A549 (cell line): ENCODE results near the gene NEK4. TPM values are rescaled to one million over a fixed set of nuclear protein-coding genes. Genes with fewer than 3 reads are reported as not detected.

Experiments
- ATAC-seq, 2 experiments: fragments of 200-7000 bp in 1 of 2; fragments of >200 bp in 1 of 2; cut with Nextera tagmentation in 1 of 2; cut with Tn5 transposase in 1 of 2; 3 replicates each; pipeline versions ENCODE4 v1.8.0 to v1.9.1; 2018 to 2020; ENCODE audit warnings: mild to moderate bottlenecking in 1 of 2, moderate library complexity in 1 of 2
- CTCF ChIA-PET: fragments of 300-600 bp; sonication (Branson Sonifier 250); formaldehyde crosslinking; extraction: SDS; loops from one replicate; lab custom pipeline; 2021; ENCODE audit warnings: antibody characterized with exemption, inconsistent platforms; lab: Yijun Ruan, JAX
- POLR2A ChIA-PET: fragments of 350-600 bp; formaldehyde crosslinking; extraction: SDS; loops from one replicate; lab custom pipeline; 2021; ENCODE audit warnings: antibody characterized with exemption, inconsistent platforms; lab: Yijun Ruan, JAX
- DNase-seq, 2 experiments: peaks; one replicate each; pipeline versions ENCODE4 v3.0.0 to v3.0.0-alpha.2; 2011 to 2016; ENCODE audit warnings: low read depth in 1 of 2, low spot score in 1 of 2
- FAIRE-seq: peaks from 2 replicates; lab custom pipeline; 2011; peaks lifted over from hg19 to GRCh38; lab: Jason Lieb, UNC
- H3K27ac ChIP-seq, 2 experiments: fragments of >200 bp; sonication (Bioruptor Twin); formaldehyde crosslinking; 3 replicates each; pipeline ENCODE4 v1.5.1; 2016 to 2017
- H3K4me1 ChIP-seq: fragments of >200 bp; sonication (Bioruptor Twin); formaldehyde crosslinking; 3 replicates; pipeline ENCODE4 v1.6.1; 2016
- H3K4me2 ChIP-seq: fragments of >200 bp; sonication (Bioruptor Twin); formaldehyde crosslinking; 3 replicates; pipeline ENCODE4 v1.6.1; 2016
- H3K4me3 ChIP-seq: fragments of >200 bp; sonication (Bioruptor Twin); formaldehyde crosslinking; 3 replicates; pipeline ENCODE4 v1.5.1; 2016
- H3K9me3 ChIP-seq: fragments of >200 bp; sonication (Bioruptor Twin); formaldehyde crosslinking; 3 replicates; pipeline ENCODE4 v1.6.1; 2016
- BHLHE40 ChIP-seq: IDR thresholded peaks from 2 replicates; pipeline ENCODE4 v1.6.1; 2012; ENCODE audit warnings: low read depth, low read length, inconsistent platforms
- CBX8 ChIP-seq: fragments of 200-600 bp; sonication (generic); IDR thresholded peaks from 2 replicates; pipeline ENCODE4 v1.6.1; 2016
- CHD4 ChIP-seq: fragments of 200-600 bp; sonication (generic); IDR thresholded peaks from 2 replicates; pipeline ENCODE4 v1.6.1; 2016; ENCODE audit warnings: antibody characterized with exemption, mild to moderate bottlenecking, borderline replicate concordance
- E2F6 ChIP-seq: IDR thresholded peaks from 2 replicates; pipeline ENCODE4 v1.6.1; 2012; ENCODE audit warnings: low read depth, borderline replicate concordance
- FOXS1 ChIP-seq: fragments of 250-450 bp; sonication (Bioruptor Pico); IDR thresholded peaks from 2 replicates; pipeline ENCODE4 v1.5.0; 2020; ENCODE audit warnings: mild to moderate bottlenecking, moderate library complexity
- HDAC2 ChIP-seq: fragments of 200-600 bp; sonication (generic); IDR thresholded peaks from 2 replicates; pipeline ENCODE4 v1.6.1; 2016
- HOXB13 ChIP-seq: fragments of 250-450 bp; sonication (Bioruptor Pico); IDR thresholded peaks from 2 replicates; pipeline ENCODE4 v1.5.0; 2020; ENCODE audit warnings: low read depth, mild to moderate bottlenecking, moderate library complexity
- HOXB5 ChIP-seq: fragments of 250-450 bp; sonication (Bioruptor Pico); IDR thresholded peaks from 2 replicates; pipeline ENCODE4 v1.5.0; 2020; ENCODE audit warnings: mild to moderate bottlenecking, moderate library complexity
- MAFK ChIP-seq: fragments of 450-650 bp; IDR thresholded peaks from 2 replicates; pipeline ENCODE4 v1.6.1; 2014; ENCODE audit not compliant: partially characterized antibody
- POLR2A ChIP-seq: IDR thresholded peaks from 2 replicates; pipeline ENCODE4 v1.6.1; 2012; ENCODE audit warnings: mild to moderate bottlenecking, low read length
- RAD21 ChIP-seq, 2 experiments: fragments of >200 bp in 1 of 2; sonication (Bioruptor Twin) in 1 of 2; formaldehyde crosslinking in 1 of 2; IDR thresholded peaks in 1 of 2; conservative IDR thresholded peaks in 1 of 2; 2 replicates in 1 of 2; 3 replicates in 1 of 2; pipeline ENCODE4 v1.6.1; 2012 to 2018; ENCODE audit warnings: inconsistent platforms in 1 of 2
- RARB ChIP-seq: fragments of 250-450 bp; sonication (Bioruptor Pico); IDR thresholded peaks from 2 replicates; pipeline ENCODE4 v1.8.0; 2021; ENCODE audit warnings: mild to moderate bottlenecking, moderate library complexity
- RCOR1 ChIP-seq: fragments of 150-350 bp; IDR thresholded peaks from 2 replicates; pipeline ENCODE4 v1.6.1; 2014; ENCODE audit warnings: antibody characterized with exemption, low read length, low read depth
- RFX5 ChIP-seq: fragments of 450-650 bp; IDR thresholded peaks from 2 replicates; pipeline ENCODE4 v1.7.1; 2014; ENCODE audit warnings: antibody characterized with exemption, mild to moderate bottlenecking, moderate library complexity
- SMC3 ChIP-seq: fragments of >200 bp; sonication (Bioruptor Twin); formaldehyde crosslinking; IDR thresholded peaks from 3 replicates; pipeline ENCODE4 v1.6.1; 2018; ENCODE audit warnings: inconsistent platforms
- SREBF2 ChIP-seq: fragments of 450-650 bp; IDR thresholded peaks from 2 replicates; pipeline ENCODE4 v1.6.1; 2014; ENCODE audit warnings: mild to moderate bottlenecking, moderate library complexity
- TFCP2L1 ChIP-seq: fragments of 250-450 bp; sonication (Bioruptor Pico); IDR thresholded peaks from 2 replicates; pipeline ENCODE4 v1.5.0; 2021; ENCODE audit warnings: mild to moderate bottlenecking
- ZC3H11A ChIP-seq: fragments of 450-650 bp; IDR thresholded peaks from 2 replicates; pipeline ENCODE4 v1.6.1; 2014; ENCODE audit warnings: antibody characterized with exemption, mild to moderate bottlenecking
- ZNF302 ChIP-seq: fragments of 250-450 bp; sonication (Bioruptor Pico); IDR thresholded peaks from 2 replicates; pipeline ENCODE4 v1.9.0; 2021; ENCODE audit warnings: inconsistent platforms, mild to moderate bottlenecking, moderate library complexity
- WGBS: methylation state at CpG from one replicate; pipeline ENCODE4 v1.1.6; 2017; ENCODE audit errors: missing lambda C conversion rate; 5-methylcytosine and 5-hydroxymethylcytosine counted together
- polyA plus RNA-seq, 4 experiments: library from polyadenylated mRNA; depleted of rRNA in 3 of 4; stranded (reverse); fragments of >200 nt; fragmentation: RNase III in 1 of 4; extraction: RNeasy Plus Mini Kit Qiagen cat#74134 plus additional on column Dnase treatment in 1 of 4; gene quantifications; 2 replicates in 3 of 4; 3 replicates in 1 of 4; pipeline ENCODE4 v1.2.3, GENCODE V29; 2011 to 2017
- TF ChIP-seq, protein P1 (sequence below): fragments of >200 bp; sonication (Bioruptor Twin); formaldehyde crosslinking; IDR thresholded peaks from 3 replicates; pipeline ENCODE4 v1.5.1; 2016
- TF ChIP-seq, protein P2 (sequence below): IDR thresholded peaks from 2 replicates; pipeline ENCODE4 v1.6.1; 2012
- TF ChIP-seq, protein P3 (sequence below): IDR thresholded peaks from 2 replicates; pipeline ENCODE4 v1.6.1; 2012

Gene NEK4
- polyA plus RNA-seq, 2 of the 4 experiments (the other 2 are of a cell fraction), result 12.1 to 19.4 TPM

GRCh38 chr3:52742418-52743041 lies 28.2 kb downstream of the NEK4 start:
- DNase-seq (peak; percentile 31 to 33), FAIRE-seq (no peak), ATAC-seq (peak; percentile 66 to 83; a peak in 3 of 6 replicates)
- H3K9me3 ChIP-seq, result no peaks in the 10 kb centered on the region
- 66% methylated on average over 3 of the region's 3 CpGs for WGBS
- TF ChIP-seq BHLHE40 (no peak), POLR2A (no peak), SMC3 (peak; percentile 43; the same call in 2 of the 3 replicates), RAD21 (conservative IDR thresholded peaks at IDR 0.05 in 1 of 2, IDR thresholded peaks at IDR 0.05 in 1 of 2) (peak; percentile 56 to 68), RCOR1 (no peak), HDAC2 (no peak)
- TF ChIP-seq, protein P1, sequence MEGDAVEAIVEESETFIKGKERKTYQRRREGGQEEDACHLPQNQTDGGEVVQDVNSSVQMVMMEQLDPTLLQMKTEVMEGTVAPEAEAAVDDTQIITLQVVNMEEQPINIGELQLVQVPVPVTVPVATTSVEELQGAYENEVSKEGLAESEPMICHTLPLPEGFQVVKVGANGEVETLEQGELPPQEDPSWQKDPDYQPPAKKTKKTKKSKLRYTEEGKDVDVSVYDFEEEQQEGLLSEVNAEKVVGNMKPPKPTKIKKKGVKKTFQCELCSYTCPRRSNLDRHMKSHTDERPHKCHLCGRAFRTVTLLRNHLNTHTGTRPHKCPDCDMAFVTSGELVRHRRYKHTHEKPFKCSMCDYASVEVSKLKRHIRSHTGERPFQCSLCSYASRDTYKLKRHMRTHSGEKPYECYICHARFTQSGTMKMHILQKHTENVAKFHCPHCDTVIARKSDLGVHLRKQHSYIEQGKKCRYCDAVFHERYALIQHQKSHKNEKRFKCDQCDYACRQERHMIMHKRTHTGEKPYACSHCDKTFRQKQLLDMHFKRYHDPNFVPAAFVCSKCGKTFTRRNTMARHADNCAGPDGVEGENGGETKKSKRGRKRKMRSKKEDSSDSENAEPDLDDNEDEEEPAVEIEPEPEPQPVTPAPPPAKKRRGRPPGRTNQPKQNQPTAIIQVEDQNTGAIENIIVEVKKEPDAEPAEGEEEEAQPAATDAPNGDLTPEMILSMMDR, result peak; percentile 59
- no peak overlapping the region for H3K4me2 ChIP-seq
- no peak overlapping the region for H3K4me3 ChIP-seq
- ChIA-PET CTCF (interaction anchor here (0.6 to 2.3 kb wide), 6 partner anchors 11 to 331 kb away, joined by 3 to 5 read pairs (median 3); no protein-coding TSS in a partner anchor), POLR2A (no interaction called here)
- no peak overlapping the region for H3K27ac ChIP-seq
- H3K4me1 ChIP-seq, result no peaks in the 10 kb centered on the region

DNA sequence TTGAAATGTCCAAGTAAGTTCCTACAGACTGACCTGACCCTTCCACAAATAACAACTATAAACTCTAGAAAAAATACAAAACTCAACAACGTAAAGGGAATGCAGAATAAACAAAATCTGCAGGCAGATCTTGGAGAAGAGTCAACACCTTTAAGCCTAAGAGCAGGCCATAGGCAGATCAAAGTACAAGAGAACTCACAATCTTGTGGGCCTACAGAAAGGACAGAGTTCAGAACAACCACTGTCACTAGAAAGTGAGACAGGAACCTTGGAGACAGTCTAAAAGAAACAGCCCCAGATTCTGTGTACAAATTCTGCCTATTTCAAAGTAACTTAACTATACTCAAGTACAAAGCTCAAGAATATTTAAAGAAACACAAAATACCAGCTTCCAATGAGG lies 31.0 kb downstream of the NEK4 start:
- Histone ChIP-seq H3K4me3 (no peak overlapping the region), H3K27ac (no peak overlapping the region), H3K4me1 (no peaks in the 10 kb centered on the region)
- ChIA-PET POLR2A (no interaction called here), CTCF (interaction anchor here (1.0 kb wide), 1 partner anchor 101 kb away, joined by 3 read pairs; no protein-coding TSS in a partner anchor)
- FAIRE-seq, result no peak
- TF ChIP-seq HOXB5 (CRISPR knock-in tag), result no peak
- no peak for TF ChIP-seq E2F6
- no peak for TF ChIP-seq RCOR1
- no peak for TF ChIP-seq CBX8
- TF ChIP-seq HDAC2, result no peak
- no peak for TF ChIP-seq SREBF2
- TF ChIP-seq RARB (CRISPR knock-in tag), result no peak
- TF ChIP-seq HOXB13 (CRISPR knock-in tag), result no peak
- TF ChIP-seq TFCP2L1 (CRISPR knock-in tag), result no peak
- TF ChIP-seq ZNF302 (CRISPR knock-in tag), result no peak
- TF ChIP-seq FOXS1, result no peak
- no peak for TF ChIP-seq RFX5
- TF ChIP-seq, protein P2, sequence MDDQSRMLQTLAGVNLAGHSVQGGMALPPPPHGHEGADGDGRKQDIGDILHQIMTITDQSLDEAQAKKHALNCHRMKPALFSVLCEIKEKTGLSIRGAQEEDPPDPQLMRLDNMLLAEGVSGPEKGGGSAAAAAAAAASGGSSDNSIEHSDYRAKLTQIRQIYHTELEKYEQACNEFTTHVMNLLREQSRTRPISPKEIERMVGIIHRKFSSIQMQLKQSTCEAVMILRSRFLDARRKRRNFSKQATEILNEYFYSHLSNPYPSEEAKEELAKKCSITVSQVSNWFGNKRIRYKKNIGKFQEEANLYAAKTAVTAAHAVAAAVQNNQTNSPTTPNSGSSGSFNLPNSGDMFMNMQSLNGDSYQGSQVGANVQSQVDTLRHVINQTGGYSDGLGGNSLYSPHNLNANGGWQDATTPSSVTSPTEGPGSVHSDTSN, result no peak
- TF ChIP-seq ZC3H11A, result no peak
- TF ChIP-seq, protein P3, sequence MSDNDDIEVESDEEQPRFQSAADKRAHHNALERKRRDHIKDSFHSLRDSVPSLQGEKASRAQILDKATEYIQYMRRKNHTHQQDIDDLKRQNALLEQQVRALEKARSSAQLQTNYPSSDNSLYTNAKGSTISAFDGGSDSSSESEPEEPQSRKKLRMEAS, result no peak
- no peak for TF ChIP-seq CHD4
- no peak for TF ChIP-seq MAFK
- TF ChIP-seq, all 56 proteins: peak for 0
- Histone ChIP-seq H3K9me3 (no peaks in the 10 kb centered on the region), H3K4me2 (no peak overlapping the region)
- DNase-seq (no peak), ATAC-seq (no peak)
- 71% methylated on average over 1 of the region's 1 CpG for WGBS
